A673 (cell line): Measurements from ENCODE around the gene LORICRIN. TPM values are rescaled to one million over a fixed set of nuclear protein-coding genes. Genes with fewer than 3 reads are reported as not detected.

ENCODE experiments used
- BruUV-seq: library from RNA; stranded (reverse); fragments of 400-500 nt; replicated peaks from 2 replicates; lab custom pipeline; 2021; lab: Mats Ljungman, UMichigan
- CTCF ChIA-PET: fragments of 300-600 bp; sonication (Branson Sonifier 250); formaldehyde crosslinking; loops from one replicate; lab custom pipeline; 2022; ENCODE audit warnings: antibody characterized with exemption; lab: Charles Lee
- POLR2A ChIA-PET: fragments of 300-600 bp; sonication (Branson Sonifier 250); formaldehyde crosslinking; loops from one replicate; lab custom pipeline; 2022; ENCODE audit warnings: antibody characterized with exemption; ENCODE audit not compliant: low non-redundant PET; lab: Charles Lee
- DNase-seq: peaks from one replicate; pipeline ENCODE4 v3.0.0-alpha.2; 2015; ENCODE audit warnings: low spot score
- H3K27ac ChIP-seq: fragments of 200-600 bp; sonication (generic); 2 replicates; pipeline ENCODE4 v1.5.1; 2016; ENCODE audit warnings: mixed run types, low read depth, mild to moderate bottlenecking, mixed read lengths, antibody characterized with exemption, low read length; ENCODE audit not compliant: poor library complexity, severe bottlenecking
- H3K27me3 ChIP-seq: fragments of 200-600 bp; sonication (generic); replicated peaks from 2 replicates; pipeline ENCODE4 v1.6.1; 2017; ENCODE audit warnings: mixed run types, low read depth, mild to moderate bottlenecking, mixed read lengths, antibody characterized with exemption, low read length; ENCODE audit not compliant: insufficient read depth, poor library complexity
- H3K36me3 ChIP-seq: fragments of 200-600 bp; sonication (generic); 2 replicates; pipeline ENCODE4 v1.6.1; 2016; ENCODE audit warnings: mixed run types, mild to moderate bottlenecking, mixed read lengths, antibody characterized with exemption, low read length; ENCODE audit not compliant: insufficient read depth, poor library complexity, severe bottlenecking
- H3K4me1 ChIP-seq: fragments of 200-600 bp; sonication (generic); 2 replicates; pipeline ENCODE4 v1.6.1; 2017; ENCODE audit warnings: mixed run types, mild to moderate bottlenecking, mixed read lengths, antibody characterized with exemption, low read length; ENCODE audit not compliant: insufficient read depth, poor library complexity, severe bottlenecking
- H3K4me3 ChIP-seq: fragments of 200-600 bp; sonication (generic); 2 replicates; pipeline ENCODE4 v1.5.1; 2016; ENCODE audit warnings: low read depth, mixed run types, mild to moderate bottlenecking, mixed read lengths, low read length; ENCODE audit not compliant: poor library complexity, severe bottlenecking
- H3K9me3 ChIP-seq: fragments of 200-600 bp; sonication (generic); 2 replicates; pipeline ENCODE4 v1.6.1; 2016; ENCODE audit warnings: mixed run types, low read depth, mild to moderate bottlenecking, mixed read lengths, antibody characterized with exemption, low read length; ENCODE audit not compliant: poor library complexity, severe bottlenecking
- CTCF ChIP-seq: fragments of 300-800, 200-600 bp; sonication (generic); conservative IDR thresholded peaks from 2 replicates; pipeline ENCODE4 v1.5.1; 2017; ENCODE audit warnings: low read depth, mild to moderate bottlenecking, antibody characterized with exemption, low read length, moderate library complexity, mixed read lengths
- EZH2 ChIP-seq: fragments of 200-600 bp; sonication (generic); IDR thresholded peaks from 2 replicates; pipeline ENCODE4 v1.6.1; 2017; ENCODE audit warnings: borderline replicate concordance, low read depth, mild to moderate bottlenecking, mixed read lengths, antibody characterized with exemption, low read length; ENCODE audit not compliant: poor library complexity, severe bottlenecking
- intact Hi-C: fragments of 100-400 bp; cut with micrococcal nuclease; formaldehyde crosslinking; loops from one replicate; pipeline ENCODE4 v1.10.0; 2022; ENCODE audit not compliant: unreplicated experiment
- total RNA-seq: library from RNA; stranded (reverse); gene quantifications from 2 replicates; pipeline ENCODE4 v1.2.3, GENCODE V29; 2021

LORICRIN gene
- total RNA-seq, 1 experiment from 2014 or later: not detected

GRCh38 chr1:153213519-153213918 lies 46.0 kb upstream of the LORICRIN start:
- BruUV-seq: no TSS peak
- H3K4me1 ChIP-seq: no peaks in the 10 kb centered on the region
- CTCF ChIA-PET: no interaction called here
- H3K27ac ChIP-seq: no peak overlapping the region
- intact Hi-C loops: no loop called here
- H3K27me3 ChIP-seq: peaks cover 26% of the 10 kb centered on the region
- no peaks in the 10 kb centered on the region for H3K9me3 ChIP-seq
- TF ChIP-seq CTCF (no peak), EZH2 (no peak)
- POLR2A ChIA-PET: no interaction called here
- no peak for DNase-seq
- no peaks in the 10 kb centered on the region for H3K36me3 ChIP-seq
- no peak overlapping the region for H3K4me3 ChIP-seq

- CTCF ChIA-PET: no interaction called here
- Histone ChIP-seq H3K9me3 (no peaks in the 10 kb centered on the region), H3K27ac (no peak within 1 kb of the TSS), H3K4me1 (no peaks in the 10 kb centered on the region), H3K27me3 (no peaks in the 10 kb centered on the region), H3K4me3 (no peak within 1 kb of the TSS), H3K36me3 (no peaks in the 10 kb centered on the region)
- no peak for DNase-seq
- BruUV-seq: no TSS peak
- intact Hi-C loops: no loop called here
- TF ChIP-seq EZH2 (no peak), CTCF (no peak)
- POLR2A ChIA-PET: no interaction called here
These were observed 42.3 kb upstream of the LORICRIN start, which contains the start of gene PRR9 for GRCh38 chr1:153217212-153217611. TSS of gene PRR9 (plus strand) at chr1:153217584. CDS start at chr1:153218145, 561 bp downstream.

- TF ChIP-seq CTCF: no peak
- TF ChIP-seq EZH2: no peak
- intact Hi-C loops: no loop called here
- H3K27me3 ChIP-seq: no peaks in the 10 kb centered on the region
- no peak overlapping the region for H3K27ac ChIP-seq
- POLR2A ChIA-PET: no interaction called here
- H3K36me3 ChIP-seq: no peaks in the 10 kb centered on the region
- H3K4me1 ChIP-seq: no peaks in the 10 kb centered on the region
- no TSS peak for BruUV-seq
- no peaks in the 10 kb centered on the region for H3K9me3 ChIP-seq
- CTCF ChIA-PET: no interaction called here
- H3K4me3 ChIP-seq: no peak overlapping the region
- no peak for DNase-seq
These were observed 41.6 kb upstream of the LORICRIN start for GRCh38 chr1:153217744-153218416.
